Gastroesophageal sphincter (tissue), 3 donors: ENCODE results near the gene ALG1.

ENCODE experiments used
- EP300 ChIP-seq: sonication (generic); formaldehyde crosslinking; IDR thresholded peaks from one replicate; pipeline ENCODE4 v1.6.1; 2017; ENCODE audit warnings: antibody characterized with exemption, mild to moderate bottlenecking
- POLR2A ChIP-seq, 2 donors: fragments of 450-650 bp; IDR thresholded peaks; one replicate each; pipeline ENCODE4 v1.6.1; 2017; ENCODE audit warnings: antibody characterized with exemption in 2 of 2, mild to moderate bottlenecking in 2 of 2, moderate library complexity in 1 of 2
- POLR2AphosphoS5 ChIP-seq: sonication (generic); formaldehyde crosslinking; IDR thresholded peaks from one replicate; pipeline ENCODE4 v1.6.1; 2017; ENCODE audit warnings: antibody characterized with exemption
- TF ChIP-seq, protein P1 (sequence below), 4 experiments: fragments of 200-600 bp in 2 of 4; fragments of 450-650 bp in 2 of 4; sonication (generic) in 1 of 4; IDR thresholded peaks; one replicate each; pipeline ENCODE4 v1.5.1; 2017 to 2019; ENCODE audit warnings: antibody characterized with exemption in 4 of 4, mild to moderate bottlenecking in 2 of 4, moderate library complexity in 2 of 4

DNA sequence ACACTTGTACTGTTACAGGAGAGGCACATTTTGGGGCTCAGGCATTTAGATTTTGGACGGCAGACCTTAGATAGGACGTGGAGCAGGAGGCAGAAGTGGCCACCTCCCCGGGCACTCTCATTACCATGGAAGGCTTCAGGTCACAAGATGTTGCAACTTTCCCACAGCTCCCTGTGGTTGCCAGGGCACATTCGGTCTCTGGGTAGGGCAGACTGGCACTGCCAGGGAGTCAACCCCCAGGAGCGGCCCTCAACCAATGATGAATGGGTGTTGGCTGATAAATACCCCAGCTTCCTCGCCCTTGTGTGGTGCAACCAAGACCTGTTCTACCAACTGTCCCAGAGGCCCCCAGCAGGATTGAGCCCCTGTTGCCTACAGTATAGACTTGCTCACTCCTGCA is 49.1 kb upstream of the ALG1 start:
- TF ChIP-seq POLR2A (IDR thresholded peaks at IDR 0.05) (no peak), POLR2AphosphoS5 (no peak), EP300 (no peak)
- TF ChIP-seq, protein P1, sequence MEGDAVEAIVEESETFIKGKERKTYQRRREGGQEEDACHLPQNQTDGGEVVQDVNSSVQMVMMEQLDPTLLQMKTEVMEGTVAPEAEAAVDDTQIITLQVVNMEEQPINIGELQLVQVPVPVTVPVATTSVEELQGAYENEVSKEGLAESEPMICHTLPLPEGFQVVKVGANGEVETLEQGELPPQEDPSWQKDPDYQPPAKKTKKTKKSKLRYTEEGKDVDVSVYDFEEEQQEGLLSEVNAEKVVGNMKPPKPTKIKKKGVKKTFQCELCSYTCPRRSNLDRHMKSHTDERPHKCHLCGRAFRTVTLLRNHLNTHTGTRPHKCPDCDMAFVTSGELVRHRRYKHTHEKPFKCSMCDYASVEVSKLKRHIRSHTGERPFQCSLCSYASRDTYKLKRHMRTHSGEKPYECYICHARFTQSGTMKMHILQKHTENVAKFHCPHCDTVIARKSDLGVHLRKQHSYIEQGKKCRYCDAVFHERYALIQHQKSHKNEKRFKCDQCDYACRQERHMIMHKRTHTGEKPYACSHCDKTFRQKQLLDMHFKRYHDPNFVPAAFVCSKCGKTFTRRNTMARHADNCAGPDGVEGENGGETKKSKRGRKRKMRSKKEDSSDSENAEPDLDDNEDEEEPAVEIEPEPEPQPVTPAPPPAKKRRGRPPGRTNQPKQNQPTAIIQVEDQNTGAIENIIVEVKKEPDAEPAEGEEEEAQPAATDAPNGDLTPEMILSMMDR (IDR thresholded peaks at IDR 0.05): no peak
